ENCODE measurements around the gene CUL3. TPM values are rescaled to one million over a fixed set of nuclear protein-coding genes. Genes with fewer than 3 reads are reported as not detected.

Gene CUL3
- polyA plus RNA-seq, 3 donors, result 12.3 to 28.7 (median 12.9) TPM

GRCh38 chr2:224595518-224595917 is 10.4 kb upstream of the CUL3 start:
- no peak overlapping the region for H2AFZ ChIP-seq (ENCODE audit: insufficient read depth, low read depth, low read length, poor library complexity, severe bottlenecking)
- peaks cover 8% of the 10 kb centered on the region for H3K4me1 Mint-ChIP-seq
- no peak overlapping the region for H3K4me2 ChIP-seq (replicated peaks; ENCODE audit: extremely low read depth, low read length, poor library complexity, severe bottlenecking)
- DNase-seq, result no peak
- intact Hi-C loops (cut with micrococcal nuclease), result no loop called here
- H3K27ac Mint-ChIP-seq, result peak overlapping the region in 1 of 7 donors; percentile 41
- peaks cover 0 to 2% (median 2%) of the 10 kb centered on the region in 3 donors for H3K27me3 Mint-ChIP-seq (ENCODE audit: low read depth in 3 of 3)
- no peaks in the 10 kb centered on the region for H4K20me1 ChIP-seq (ENCODE audit: insufficient read depth, low read length)
- no peaks in the 10 kb centered on the region for H3K27me3 ChIP-seq (ENCODE audit: control insufficient read depth in 2 of 2, insufficient read depth in 2 of 2, low read length in 2 of 2)
- no peak for TF ChIP-seq CTCF (IDR thresholded peaks at IDR 0.05)
- no peak overlapping the region for H3K4me3 ChIP-seq (replicated peaks in 1 of 3; ENCODE audit: low read depth in 2 of 3, low read length in 3 of 3)
- no peaks in the 10 kb centered on the region for H3K36me3 Mint-ChIP-seq
- H3K9ac ChIP-seq (ENCODE audit: insufficient read depth, low read length, poor library complexity, severe bottlenecking), result no peak overlapping the region
- 100% methylated on average over 1 of the region's 4 CpGs for WGBS (ENCODE audit: insufficient coverage)
- peaks cover 0 to 4% (median 0%) of the 10 kb centered on the region in 7 donors for H3K9me3 Mint-ChIP-seq
- no peaks in the 10 kb centered on the region for H3K79me2 ChIP-seq (ENCODE audit: insufficient read depth, low read length)
- no peak overlapping the region for H3K27ac ChIP-seq (ENCODE audit: low read depth in 1 of 2, low read length in 2 of 2)
- H3K4me3 Mint-ChIP-seq, result no peak overlapping the region
- H3K9me3 ChIP-seq (replicated peaks in 1 of 2; ENCODE audit: control insufficient read depth in 1 of 2, insufficient read depth in 1 of 2, low read length in 2 of 2), result no peaks in the 10 kb centered on the region
- peaks cover 0 to 5% of the 10 kb centered on the region in 2 donors for H3K4me1 ChIP-seq (ENCODE audit: control insufficient read depth in 1 of 2, insufficient read depth in 2 of 2, low read length in 2 of 2)
- H3K36me3 ChIP-seq (replicated peaks in 1 of 2; ENCODE audit: control insufficient read depth in 1 of 2, insufficient read depth in 2 of 2, low read length in 2 of 2), result no peaks in the 10 kb centered on the region

GRCh38 chr2:224594840-224595239 is 9.7 kb upstream of the CUL3 start:
- Mint-ChIP-seq H3K27me3 (ENCODE audit: low read depth in 3 of 3) (peaks cover 0 to 2% (median 2%) of the 10 kb centered on the region in 3 donors), H3K36me3 (no peaks in the 10 kb centered on the region), H3K9me3 (peaks cover 0 to 4% (median 0%) of the 10 kb centered on the region in 7 donors), H3K4me3 (no peak overlapping the region), H3K4me1 (peaks cover 8% of the 10 kb centered on the region), H3K27ac (no peak overlapping the region)
- H3K4me2 ChIP-seq (replicated peaks; ENCODE audit: extremely low read depth, low read length, poor library complexity, severe bottlenecking), result no peak overlapping the region
- no peak overlapping the region for H3K27ac ChIP-seq (ENCODE audit: low read depth in 1 of 2, low read length in 2 of 2)
- H3K9me3 ChIP-seq (replicated peaks in 1 of 2; ENCODE audit: control insufficient read depth in 1 of 2, insufficient read depth in 1 of 2, low read length in 2 of 2), result no peaks in the 10 kb centered on the region
- TF ChIP-seq CTCF (IDR thresholded peaks at IDR 0.05), result no peak
- H3K27me3 ChIP-seq (ENCODE audit: control insufficient read depth in 2 of 2, insufficient read depth in 2 of 2, low read length in 2 of 2), result no peaks in the 10 kb centered on the region
- H3K4me3 ChIP-seq (replicated peaks in 1 of 3; ENCODE audit: low read depth in 2 of 3, low read length in 3 of 3), result no peak overlapping the region
- no peak overlapping the region for H2AFZ ChIP-seq (ENCODE audit: insufficient read depth, low read depth, low read length, poor library complexity, severe bottlenecking)
- H4K20me1 ChIP-seq (ENCODE audit: insufficient read depth, low read length), result no peaks in the 10 kb centered on the region
- no peaks in the 10 kb centered on the region for H3K79me2 ChIP-seq (ENCODE audit: insufficient read depth, low read length)
- WGBS (ENCODE audit: insufficient coverage), result 70% methylated on average over 2 of the region's 5 CpGs
- no peak overlapping the region for H3K9ac ChIP-seq (ENCODE audit: insufficient read depth, low read length, poor library complexity, severe bottlenecking)
- DNase-seq, result no peak
- no peaks in the 10 kb centered on the region for H3K36me3 ChIP-seq (replicated peaks in 1 of 2; ENCODE audit: control insufficient read depth in 1 of 2, insufficient read depth in 2 of 2, low read length in 2 of 2)
- intact Hi-C loops (cut with micrococcal nuclease), result no loop called here
- H3K4me1 ChIP-seq (ENCODE audit: control insufficient read depth in 1 of 2, insufficient read depth in 2 of 2, low read length in 2 of 2), result peaks cover 0 to 5% of the 10 kb centered on the region in 2 donors
